LNCaP clone FGC (cell line): ENCODE measurements around the gene LIN9.
"Not testable (repeated sequence)": the region's sequence is repeated elsewhere in the genome, so short reads cannot be mapped to it uniquely, and the experiment has no call there.

Experiments used
- DNase-seq: peaks from one replicate; pipeline ENCODE4 v3.0.0-alpha.2; 2011; ENCODE audit warnings: low read depth
- H3K4me3 ChIP-seq: 2 replicates; pipeline ENCODE4 v1.5.1; 2011; ENCODE audit warnings: mild to moderate bottlenecking, low read depth, low read length, control low read depth
- TF ChIP-seq, protein P1 (sequence below): IDR thresholded peaks from 2 replicates; pipeline ENCODE4 v1.5.1; 2012; ENCODE audit warnings: mild to moderate bottlenecking; ENCODE audit not compliant: control insufficient read depth, insufficient read depth; ENCODE audit errors: extremely low read depth

Gene LIN9

DNA sequence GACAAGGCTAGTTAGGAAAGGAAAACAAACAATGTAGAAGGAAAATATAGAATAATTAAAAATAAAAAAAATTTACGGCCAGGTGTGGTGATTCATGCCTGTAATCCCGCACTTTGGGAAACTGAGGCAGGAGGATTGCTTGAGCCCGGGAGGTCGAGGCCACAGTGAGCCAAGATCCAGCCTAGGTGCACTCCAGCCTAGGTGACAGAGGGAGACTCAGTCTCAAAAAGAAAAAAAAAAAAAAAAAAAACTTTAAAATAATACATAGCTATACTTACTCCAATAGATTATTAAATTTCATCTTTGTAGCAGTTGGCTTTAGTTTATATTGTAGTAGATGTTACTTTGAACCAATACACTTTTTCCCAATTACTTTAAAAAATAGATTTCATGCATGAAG lies 32.0 kb downstream of the LIN9 start:
- no peak overlapping the region for H3K4me3 ChIP-seq
- TF ChIP-seq, protein P1, sequence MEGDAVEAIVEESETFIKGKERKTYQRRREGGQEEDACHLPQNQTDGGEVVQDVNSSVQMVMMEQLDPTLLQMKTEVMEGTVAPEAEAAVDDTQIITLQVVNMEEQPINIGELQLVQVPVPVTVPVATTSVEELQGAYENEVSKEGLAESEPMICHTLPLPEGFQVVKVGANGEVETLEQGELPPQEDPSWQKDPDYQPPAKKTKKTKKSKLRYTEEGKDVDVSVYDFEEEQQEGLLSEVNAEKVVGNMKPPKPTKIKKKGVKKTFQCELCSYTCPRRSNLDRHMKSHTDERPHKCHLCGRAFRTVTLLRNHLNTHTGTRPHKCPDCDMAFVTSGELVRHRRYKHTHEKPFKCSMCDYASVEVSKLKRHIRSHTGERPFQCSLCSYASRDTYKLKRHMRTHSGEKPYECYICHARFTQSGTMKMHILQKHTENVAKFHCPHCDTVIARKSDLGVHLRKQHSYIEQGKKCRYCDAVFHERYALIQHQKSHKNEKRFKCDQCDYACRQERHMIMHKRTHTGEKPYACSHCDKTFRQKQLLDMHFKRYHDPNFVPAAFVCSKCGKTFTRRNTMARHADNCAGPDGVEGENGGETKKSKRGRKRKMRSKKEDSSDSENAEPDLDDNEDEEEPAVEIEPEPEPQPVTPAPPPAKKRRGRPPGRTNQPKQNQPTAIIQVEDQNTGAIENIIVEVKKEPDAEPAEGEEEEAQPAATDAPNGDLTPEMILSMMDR: no peak
- no peak for DNase-seq

- no peak overlapping the region for H3K4me3 ChIP-seq
- no peak for DNase-seq
- TF ChIP-seq, protein P1: no peak
Observed at GRCh38 chr1:226276077-226276682, 32.8 kb downstream of the LIN9 start.

GRCh38 chr1:226274138-226274537 lies 34.8 kb downstream of the LIN9 start:
- TF ChIP-seq, protein P1: no peak
- no peak overlapping the region for H3K4me3 ChIP-seq
- DNase-seq: no peak

GRCh38 chr1:226272233-226272902 lies 36.6 kb downstream of the LIN9 start:
- DNase-seq, H3K4me3 ChIP-seq: not testable (repeated sequence)

GRCh38 chr1:226268421-226269124 lies 40.4 kb downstream of the LIN9 start:
- TF ChIP-seq, protein P1: no peak
- no peak overlapping the region for H3K4me3 ChIP-seq
- DNase-seq: no peak

- H3K4me3 ChIP-seq: no peak overlapping the region
- TF ChIP-seq, protein P1: no peak
- DNase-seq: no peak
Observed at GRCh38 chr1:226261818-226262217, 47.1 kb downstream of the LIN9 start.

- TF ChIP-seq, protein P1: no peak
Observed at GRCh38 chr1:226255380-226255779, 53.6 kb downstream of the LIN9 start.

More at GRCh38 chr1:226255380-226255779, 53.6 kb downstream of the LIN9 start:
- DNase-seq: no peak
- H3K4me3 ChIP-seq: no peak overlapping the region
